ENCODE data around the gene SDR42E1. TPM values are rescaled to one million over a fixed set of nuclear protein-coding genes. Genes with fewer than 3 reads are reported as not detected.

The SDR42E1 gene
- under 1 TPM; 0.41 to 0.56 TPM for total RNA-seq

GRCh38 chr16:82011199-82011641, at the start of gene SDR42E1:
TSS of gene SDR42E1 (minus strand) at chr16:82011470. CDS start at chr16:82000858, 10,612 bp downstream.
- no peak for DNase-seq (ENCODE audit: low spot score)
- H3K27ac ChIP-seq: no peak within 1 kb of the TSS

GRCh38 chr16:82059983-82060421, 48.7 kb upstream of the SDR42E1 start:
- H3K27me3 ChIP-seq (replicated peaks; ENCODE audit: insufficient read depth): no peaks in the 10 kb centered on the region
- DNase-seq (ENCODE audit: low spot score) (no peak), ATAC-seq (ENCODE audit: insufficient number of reproducible peaks, low FRiP score, low read depth) (no peak)
- no peak overlapping the region for H3K27ac ChIP-seq
- no peaks in the 10 kb centered on the region for H3K9me3 ChIP-seq
- H3K4me1 ChIP-seq (ENCODE audit: control insufficient read depth in 1 of 2, low read depth in 2 of 2): no peaks in the 10 kb centered on the region
- H3K36me3 ChIP-seq: no peaks in the 10 kb centered on the region
- TF ChIP-seq CTCF (IDR thresholded peaks at IDR 0.05): no peak
- no peak overlapping the region for H3K4me3 ChIP-seq

More at GRCh38 chr16:82011199-82011641, at the start of gene SDR42E1:
- no peak for ATAC-seq (ENCODE audit: insufficient number of reproducible peaks, low FRiP score, low read depth)
- Histone ChIP-seq H3K9me3 (peaks cover 5% of the 10 kb centered on the region), H3K27me3 (replicated peaks; ENCODE audit: insufficient read depth) (no peaks in the 10 kb centered on the region), H3K36me3 (no peaks in the 10 kb centered on the region), H3K4me1 (ENCODE audit: control insufficient read depth in 1 of 2, low read depth in 2 of 2) (peaks cover 0 to 4% of the 10 kb centered on the region in 2 donors), H3K4me3 (peak within 1 kb of the TSS; percentile 55)
- TF ChIP-seq CTCF (IDR thresholded peaks at IDR 0.05): no peak

GRCh38 chr16:82059161-82059982, 48.1 kb upstream of the SDR42E1 start:
- ATAC-seq (ENCODE audit: insufficient number of reproducible peaks, low FRiP score, low read depth): no peak
- Histone ChIP-seq H3K27me3 (replicated peaks; ENCODE audit: insufficient read depth) (no peaks in the 10 kb centered on the region), H3K9me3 (no peaks in the 10 kb centered on the region), H3K4me1 (ENCODE audit: control insufficient read depth in 1 of 2, low read depth in 2 of 2) (no peaks in the 10 kb centered on the region), H3K4me3 (no peak overlapping the region), H3K36me3 (no peaks in the 10 kb centered on the region), H3K27ac (no peak overlapping the region)
- TF ChIP-seq CTCF (IDR thresholded peaks at IDR 0.05): no peak
- no peak for DNase-seq (ENCODE audit: low spot score)

GRCh38 chr16:82056550-82056896, 45.3 kb upstream of the SDR42E1 start:
- TF ChIP-seq CTCF (IDR thresholded peaks at IDR 0.05): no peak
- no peaks in the 10 kb centered on the region for H3K4me1 ChIP-seq (ENCODE audit: control insufficient read depth in 1 of 2, low read depth in 2 of 2)
- no peak for DNase-seq (ENCODE audit: low spot score)
- no peak for ATAC-seq (ENCODE audit: insufficient number of reproducible peaks, low FRiP score, low read depth)
- no peaks in the 10 kb centered on the region for H3K9me3 ChIP-seq
- H3K4me3 ChIP-seq: no peak overlapping the region
- no peaks in the 10 kb centered on the region for H3K27me3 ChIP-seq (replicated peaks; ENCODE audit: insufficient read depth)
- H3K36me3 ChIP-seq: no peaks in the 10 kb centered on the region
- no peak overlapping the region for H3K27ac ChIP-seq

- no peaks in the 10 kb centered on the region for H3K4me1 ChIP-seq (ENCODE audit: control insufficient read depth in 1 of 2, low read depth in 2 of 2)
- no peak overlapping the region for H3K27ac ChIP-seq
- no peak for DNase-seq (ENCODE audit: low spot score)
- H3K36me3 ChIP-seq: no peaks in the 10 kb centered on the region
- no peaks in the 10 kb centered on the region for H3K27me3 ChIP-seq (replicated peaks; ENCODE audit: insufficient read depth)
- TF ChIP-seq CTCF (IDR thresholded peaks at IDR 0.05): no peak
- H3K4me3 ChIP-seq: no peak overlapping the region
- H3K9me3 ChIP-seq: no peaks in the 10 kb centered on the region
- ATAC-seq (ENCODE audit: insufficient number of reproducible peaks, low FRiP score, low read depth): no peak
These were observed 44.7 kb upstream of the SDR42E1 start for GRCh38 chr16:82055728-82056549.

Measured in thoracic aorta (tissue), 2 donors.